GM19023 (cell line): Measurements from ENCODE around the gene CFAP58.
A peak's percentile ranks its signal among the peaks of the same experiment; 100 is the strongest.

Source experiments
- ATAC-seq: cut with Tn5 transposase; IDR thresholded peaks from one replicate; pipeline ENCODE4 v1.9.1; 2021; ENCODE audit warnings: mild to moderate bottlenecking, moderate library complexity; ENCODE audit not compliant: unreplicated experiment

The CFAP58 gene

GRCh38 chr10:104333728-104334373 is 19.8 kb upstream of the CFAP58 start:
- ATAC-seq = no peak

DNA sequence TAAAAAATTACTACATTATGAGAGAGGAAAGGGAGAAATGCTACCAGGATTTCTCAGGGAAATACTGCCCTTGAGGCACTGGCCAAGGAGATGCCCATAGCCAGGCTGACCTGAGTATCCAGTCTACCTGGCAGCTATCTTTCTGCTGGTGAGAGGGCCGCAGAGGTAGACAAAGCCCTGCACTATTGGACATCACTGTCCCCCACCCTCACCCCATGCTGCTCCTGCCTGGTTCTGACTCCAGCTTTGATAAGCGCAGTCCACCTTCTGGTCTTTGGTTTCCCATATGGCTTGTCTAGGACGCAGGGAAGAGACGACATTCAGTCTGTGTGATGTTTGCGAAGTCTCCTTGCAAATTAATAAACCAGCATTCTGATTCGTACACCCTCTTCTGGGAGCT is 19.1 kb upstream of the CFAP58 start:
- ATAC-seq = no peak

DNA sequence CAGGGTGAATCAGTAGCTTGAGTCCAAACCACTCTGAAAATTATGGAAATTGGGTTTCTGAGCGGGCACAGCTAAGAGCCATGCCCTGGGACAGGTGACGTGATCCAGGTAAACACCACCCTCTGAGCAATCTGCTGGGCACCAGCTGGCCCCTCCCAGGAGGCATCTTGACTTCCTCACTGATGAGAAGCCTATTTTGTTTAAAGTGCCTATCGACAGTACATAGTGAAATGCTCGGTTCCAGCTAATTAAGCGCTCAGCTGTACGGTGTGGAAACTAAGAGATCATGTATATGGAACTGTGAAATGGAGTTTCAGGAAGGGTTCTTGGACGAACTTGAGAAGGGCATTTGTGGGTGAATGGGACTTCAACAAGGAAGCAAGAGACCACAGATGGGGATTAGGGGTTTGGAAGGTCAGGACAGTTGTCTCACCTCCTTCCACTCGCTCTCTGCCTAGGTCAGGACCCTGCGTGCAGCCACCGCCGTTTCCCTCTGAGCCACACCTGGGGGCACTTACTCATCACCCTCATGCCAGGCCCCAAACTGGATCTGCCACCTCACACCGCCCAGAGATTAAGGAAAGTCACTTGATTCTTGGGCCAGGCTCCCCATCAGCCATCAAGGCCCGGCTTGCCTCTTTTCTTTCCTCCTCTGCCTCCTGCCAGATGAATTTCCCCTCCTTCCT is 18.5 kb upstream of the CFAP58 start:
- no peak for ATAC-seq

DNA sequence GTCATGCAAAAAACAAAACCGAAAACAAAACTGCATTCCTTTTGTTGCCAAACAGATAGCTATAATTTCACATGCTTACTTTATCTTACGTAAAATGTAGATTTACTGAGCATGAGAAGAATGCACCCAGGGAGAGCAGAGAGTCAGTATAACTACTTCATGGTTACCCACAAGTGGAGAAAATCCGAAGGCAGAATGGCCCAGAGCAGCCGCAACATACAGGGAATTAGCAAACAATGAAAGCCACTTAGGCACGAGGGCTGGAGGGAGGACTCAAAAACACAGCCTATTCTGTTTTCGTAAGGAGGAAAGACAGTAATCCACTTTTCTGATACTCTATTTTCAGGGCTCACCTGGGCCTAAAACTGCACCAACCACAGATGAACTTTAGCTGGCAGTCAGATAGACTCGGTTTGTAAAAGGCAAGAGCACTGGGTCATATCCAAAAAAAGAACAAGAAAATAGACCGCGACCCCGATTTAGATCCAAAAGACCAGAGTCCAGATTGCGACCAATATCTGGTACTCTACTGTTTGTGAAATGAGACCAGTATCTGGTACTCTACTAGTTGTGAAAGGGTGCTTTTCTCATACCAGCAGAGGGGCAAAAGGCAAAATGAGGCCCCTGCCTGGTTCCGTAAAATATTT is 16.7 kb upstream of the CFAP58 start:
- no peak for ATAC-seq

- ATAC-seq = peak; percentile 43
Measured at GRCh38 chr10:104337521-104337984, 16.1 kb upstream of the CFAP58 start.

DNA sequence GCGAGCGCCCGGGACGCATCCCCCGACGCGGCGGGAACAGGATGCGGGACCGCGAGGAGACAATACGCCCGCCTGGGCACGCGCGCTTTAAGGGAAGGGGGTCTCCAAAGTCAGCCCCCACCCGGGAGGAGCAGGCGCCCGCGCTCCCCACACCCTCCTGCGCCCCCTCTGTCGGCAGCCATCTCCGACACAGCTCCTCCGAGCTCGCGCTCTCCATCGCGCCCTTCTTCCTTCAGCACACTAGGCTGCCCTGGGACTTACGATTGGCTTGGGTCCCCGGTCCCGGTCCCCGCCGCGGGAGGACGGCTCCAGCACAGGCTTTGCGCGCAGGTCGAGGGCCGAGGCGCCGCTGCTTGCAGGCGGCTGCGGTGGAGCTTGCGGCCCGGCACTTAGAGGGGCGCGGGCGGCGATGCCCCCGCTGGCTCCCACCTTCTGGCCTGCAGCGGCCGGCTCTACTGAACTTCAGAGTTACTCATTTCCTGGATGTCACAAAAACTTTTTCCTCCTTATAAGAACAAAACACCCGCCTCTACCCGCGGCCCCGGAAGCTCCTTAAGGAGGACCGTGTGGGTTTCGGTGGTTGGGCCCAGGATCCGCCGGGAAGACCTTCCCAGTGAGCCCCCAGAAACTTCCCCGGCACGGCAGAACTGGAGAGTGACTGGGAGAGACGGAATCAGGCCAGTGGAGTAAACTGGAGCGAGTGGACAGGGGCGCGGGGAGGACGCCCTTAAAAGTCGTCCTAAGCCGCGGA is 15.5 kb upstream of the CFAP58 start, which contains the start of gene ITPRIP:
Gene ITPRIP (minus strand): TSS at position 481 of the 751 bp plus-strand sequence. CDS start 22,414 bp downstream, outside the sequence.
- ATAC-seq = peak; percentile 62

- no peak for ATAC-seq
Measured at GRCh38 chr10:104339469-104340110, 14.0 kb upstream of the CFAP58 start.

DNA sequence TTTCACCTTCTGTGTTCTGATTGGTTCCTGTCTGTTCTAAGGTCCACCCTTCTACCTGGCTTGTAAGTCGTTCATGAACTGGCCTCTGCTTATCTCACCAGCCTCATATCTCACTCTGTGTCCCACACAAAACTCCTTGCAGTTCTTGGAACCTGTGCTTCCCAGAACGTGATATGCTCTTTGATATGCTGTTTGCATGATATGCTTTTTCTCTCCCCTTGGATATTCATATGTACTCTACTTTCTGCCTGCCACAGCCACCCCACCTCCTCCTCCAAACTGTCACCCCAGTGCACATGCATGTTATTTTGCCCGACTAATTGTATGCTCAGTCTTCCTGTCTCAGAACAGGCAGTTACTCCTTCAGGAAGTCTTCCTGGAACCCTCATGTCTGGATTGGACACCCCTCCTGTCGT is 13.5 kb upstream of the CFAP58 start:
- no peak for ATAC-seq

DNA sequence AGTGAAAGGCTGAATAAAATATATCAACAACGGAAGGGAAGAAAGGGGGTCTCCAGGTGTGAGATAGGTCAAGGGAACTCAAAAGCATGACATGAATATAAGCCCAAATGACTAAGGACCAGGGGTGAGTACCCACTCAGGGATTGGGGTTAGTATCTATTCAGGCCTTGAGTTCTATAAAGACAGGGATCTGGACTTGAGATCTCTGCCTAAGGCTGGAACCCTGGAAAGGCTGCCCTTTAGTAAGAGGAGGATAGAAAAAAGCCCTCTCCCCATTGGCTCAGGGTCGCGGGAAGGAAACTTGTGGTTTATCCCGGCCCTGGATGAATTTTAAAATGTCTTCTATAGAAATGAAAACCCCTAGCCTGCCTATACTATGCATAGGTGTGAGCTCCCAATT is 13.0 kb upstream of the CFAP58 start:
- ATAC-seq = no peak

GRCh38 chr10:104342941-104343411 is 10.7 kb upstream of the CFAP58 start:
- no peak for ATAC-seq

DNA sequence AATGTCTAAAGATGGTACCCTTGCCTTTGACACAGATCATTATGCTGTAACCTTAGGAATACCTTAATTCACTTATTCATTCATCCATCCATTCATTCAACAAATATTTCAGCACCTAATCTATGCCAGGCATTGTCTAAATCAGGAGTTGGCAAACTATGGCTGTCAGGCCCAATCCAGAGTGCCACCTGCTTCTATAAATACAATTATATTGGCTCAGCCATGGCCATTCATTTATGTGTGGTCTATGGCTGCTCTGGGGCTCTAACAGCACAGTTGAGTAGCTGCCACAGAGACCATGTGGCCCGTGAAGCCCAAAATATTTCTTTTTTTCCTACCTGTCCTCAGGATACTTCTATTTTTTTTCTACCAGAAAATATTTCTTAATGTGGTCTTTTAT is 9.4 kb upstream of the CFAP58 start:
- no peak for ATAC-seq

GRCh38 chr10:104345515-104345914 is 8.1 kb upstream of the CFAP58 start:
- no peak for ATAC-seq

DNA sequence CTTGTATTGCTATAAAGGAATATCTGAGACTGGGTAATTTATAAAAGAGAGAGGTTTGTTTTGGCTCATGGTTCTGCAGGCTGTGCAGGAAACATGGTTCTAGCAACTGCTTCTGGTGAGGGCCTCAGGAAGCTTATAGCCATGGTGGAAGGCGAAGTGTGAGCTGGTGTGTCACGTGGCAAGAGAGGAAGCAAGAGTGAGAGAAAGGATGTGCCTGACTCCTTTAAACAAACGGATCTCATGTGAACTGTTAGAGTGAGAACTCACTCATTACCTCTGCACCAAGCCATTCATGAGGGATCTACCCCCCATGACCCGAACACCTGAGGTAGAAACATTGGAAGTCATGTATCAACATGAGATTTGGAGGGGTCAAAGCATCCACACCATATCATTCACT is 7.7 kb upstream of the CFAP58 start:
- ATAC-seq = no peak

- no peak for ATAC-seq
Measured at GRCh38 chr10:104347295-104348045, 6.2 kb upstream of the CFAP58 start.

DNA sequence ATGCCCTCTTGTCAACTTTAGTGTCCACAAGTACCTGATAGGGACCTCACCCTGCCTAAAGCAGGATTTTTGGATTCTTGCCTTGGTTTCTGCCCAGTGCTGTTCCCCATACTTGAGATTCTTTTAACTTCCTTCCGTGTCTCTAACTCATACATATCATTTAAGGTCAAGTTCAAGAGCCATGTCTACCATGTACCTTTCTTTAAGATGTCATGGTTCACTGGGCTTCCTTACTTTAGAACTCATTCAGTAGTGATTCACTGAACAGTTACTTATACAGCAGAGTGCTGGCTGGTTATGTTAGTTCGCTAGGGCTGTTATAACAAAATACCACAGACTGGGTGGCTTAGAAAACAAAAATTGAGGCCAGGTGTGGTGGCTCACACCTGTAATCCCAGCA is 5.0 kb upstream of the CFAP58 start:
- ATAC-seq = no peak

DNA sequence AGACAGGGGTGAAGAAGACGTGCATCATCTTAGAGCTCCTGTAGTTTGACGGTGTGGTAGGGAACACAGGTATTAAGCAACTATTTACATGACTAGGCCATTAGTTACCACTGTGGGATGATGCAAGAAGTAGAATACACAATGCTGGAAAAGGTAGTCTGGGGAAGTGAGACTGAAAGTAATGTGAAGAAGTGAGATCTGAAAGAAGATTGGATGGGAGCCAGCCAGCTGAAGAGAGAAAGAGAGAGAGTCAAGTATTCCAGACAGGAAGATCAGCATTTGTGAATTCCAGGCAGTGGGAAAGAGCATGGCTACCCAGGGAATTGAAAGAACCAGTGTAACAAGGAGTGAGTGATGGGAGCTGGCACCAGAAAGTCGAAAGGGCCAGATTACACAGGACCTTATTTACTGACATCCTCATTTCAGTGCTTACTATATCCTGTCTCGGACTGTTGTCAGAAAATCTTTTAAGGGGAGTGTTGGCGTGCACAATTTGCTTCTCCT is 4.0 kb upstream of the CFAP58 start:
- ATAC-seq = peak; percentile 44

- ATAC-seq = peak; percentile 49
Measured at GRCh38 chr10:104350127-104350635, 3.5 kb upstream of the CFAP58 start.

DNA sequence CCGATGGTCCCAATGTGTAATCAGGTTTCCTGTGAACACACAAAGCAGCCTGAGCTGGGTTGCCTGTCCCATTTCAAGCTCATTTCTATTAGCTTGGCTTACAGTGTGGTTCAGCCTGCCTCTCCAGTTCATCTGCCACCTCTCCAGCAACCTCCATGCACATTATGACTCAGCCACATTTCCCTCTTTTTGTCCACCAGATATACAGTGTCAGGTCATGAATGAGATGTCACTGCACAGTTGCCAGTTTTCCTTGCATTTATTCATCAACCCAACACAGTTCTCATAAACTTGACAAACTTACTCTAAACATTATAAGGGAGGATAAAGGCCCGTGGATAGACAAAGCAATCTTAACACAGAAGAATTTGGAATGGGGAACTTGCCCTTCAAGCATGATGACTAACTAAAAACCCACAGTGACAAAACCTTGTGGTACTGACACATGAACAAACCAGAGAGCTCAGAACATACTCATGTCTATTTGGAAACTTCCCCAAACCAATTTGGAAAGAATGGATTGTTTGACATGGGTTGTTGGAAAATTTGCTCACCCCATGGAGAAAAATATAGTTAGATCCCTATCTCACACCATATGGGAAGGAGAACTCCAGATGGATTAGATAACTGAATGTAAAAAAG is 2.5 kb upstream of the CFAP58 start:
- ATAC-seq = no peak

DNA sequence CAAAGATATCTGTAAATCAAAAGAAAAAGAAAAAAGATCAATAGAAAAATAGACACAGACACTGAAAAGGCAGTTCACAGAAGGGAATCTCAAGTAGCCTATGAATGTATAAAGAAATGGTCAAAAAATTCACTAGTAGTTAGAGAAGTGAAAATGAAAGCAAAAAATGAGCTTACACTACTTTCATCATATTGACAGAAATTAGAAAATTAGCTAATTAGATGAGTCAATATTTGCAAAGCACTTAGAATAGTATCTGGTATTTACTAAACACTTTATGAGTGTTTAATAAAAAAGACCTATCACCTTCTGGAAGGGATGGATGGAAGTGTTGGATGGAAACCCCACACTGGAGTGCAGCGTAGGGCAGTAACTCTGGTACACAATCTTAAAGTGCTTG is 1.7 kb upstream of the CFAP58 start:
- no peak for ATAC-seq
